Skin of body (tissue), 2 donors: ENCODE results near the gene KCNH4. TPM values are rescaled to one million over a fixed set of nuclear protein-coding genes. Genes with fewer than 3 reads are reported as not detected.
"Not testable (repeated sequence)": the region's sequence is repeated elsewhere in the genome, so short reads cannot be mapped to it uniquely, and the experiment has no call there.

Experiments
- DNase-seq: peaks from one replicate; lab custom pipeline; 2025; lab: John Stamatoyannopoulos, UW
- total RNA-seq: library from RNA; depleted of rRNA; stranded (reverse); fragments of >200 nt; gene quantifications from one replicate; pipeline ENCODE4 v1.2.3, GENCODE V29; 2014

The KCNH4 gene
- total RNA-seq, 1 donor from 2014 or later: not detected

GRCh38 chr17:42179335-42179734, 1.6 kb downstream of the KCNH4 start:
- no peak for DNase-seq

DNA sequence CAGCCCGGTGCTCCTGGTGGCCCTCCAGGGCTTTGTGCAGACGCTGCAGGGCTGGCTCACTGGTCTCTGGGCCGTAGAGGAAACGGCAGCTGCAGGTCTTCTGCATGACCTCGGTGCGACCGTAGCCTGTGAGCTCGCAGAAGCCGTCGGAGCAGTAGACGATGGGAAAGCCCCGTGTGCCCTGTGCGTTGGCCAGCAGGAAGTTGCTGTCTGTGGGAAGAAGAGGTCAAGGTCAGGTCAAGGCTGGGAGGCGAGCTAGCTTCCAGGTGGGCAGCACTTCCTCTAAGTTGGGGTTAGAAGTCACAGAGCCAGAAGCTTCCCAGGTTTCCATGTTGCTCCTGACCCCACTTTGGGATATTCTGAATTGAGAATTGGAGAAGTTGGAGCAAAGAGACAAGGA, 2.1 kb downstream of the KCNH4 start:
- no peak for DNase-seq

GRCh38 chr17:42177684-42178083, 3.3 kb downstream of the KCNH4 start:
- DNase-seq: no peak

- DNase-seq: no peak
Observed at GRCh38 chr17:42174126-42174783, 6.7 kb downstream of the KCNH4 start.

GRCh38 chr17:42171831-42172230, 9.1 kb downstream of the KCNH4 start:
- no peak for DNase-seq

DNA sequence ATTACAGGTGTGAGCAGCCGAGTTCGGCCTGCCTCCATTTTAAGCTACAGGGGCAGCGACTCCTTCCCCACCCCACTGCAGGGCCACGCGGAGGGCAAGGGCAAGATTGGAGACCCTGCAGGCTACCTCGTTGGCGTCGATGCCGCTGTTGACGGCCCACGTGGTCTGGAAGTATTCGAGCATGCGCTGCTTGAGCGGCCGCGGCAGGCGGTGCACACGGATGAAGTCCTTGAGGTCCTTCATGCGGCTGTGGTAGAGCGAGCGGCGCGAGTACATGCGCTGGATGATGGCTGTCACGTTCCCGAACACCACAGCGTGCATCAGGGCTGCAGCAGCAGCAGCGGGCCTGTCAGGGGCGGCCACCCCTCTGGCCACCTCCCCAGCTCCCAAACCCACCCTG, 11.6 kb downstream of the KCNH4 start:
- no peak for DNase-seq

- DNase-seq: no peak
Observed at GRCh38 chr17:42167807-42168206, 13.1 kb downstream of the KCNH4 start.

GRCh38 chr17:42166196-42166763, 14.7 kb downstream of the KCNH4 start:
- no peak for DNase-seq

- no peak for DNase-seq
Observed at GRCh38 chr17:42165751-42166150, 15.2 kb downstream of the KCNH4 start.

- no peak for DNase-seq
Observed at GRCh38 chr17:42163696-42164407, 17.1 kb downstream of the KCNH4 start.

- DNase-seq: no peak
Observed at GRCh38 chr17:42163113-42163512, 17.8 kb downstream of the KCNH4 start.

GRCh38 chr17:42160531-42160910, 20.4 kb downstream of the KCNH4 start:
- no peak for DNase-seq

- no peak for DNase-seq
Observed at GRCh38 chr17:42159796-42160530, 21.0 kb downstream of the KCNH4 start.

DNA sequence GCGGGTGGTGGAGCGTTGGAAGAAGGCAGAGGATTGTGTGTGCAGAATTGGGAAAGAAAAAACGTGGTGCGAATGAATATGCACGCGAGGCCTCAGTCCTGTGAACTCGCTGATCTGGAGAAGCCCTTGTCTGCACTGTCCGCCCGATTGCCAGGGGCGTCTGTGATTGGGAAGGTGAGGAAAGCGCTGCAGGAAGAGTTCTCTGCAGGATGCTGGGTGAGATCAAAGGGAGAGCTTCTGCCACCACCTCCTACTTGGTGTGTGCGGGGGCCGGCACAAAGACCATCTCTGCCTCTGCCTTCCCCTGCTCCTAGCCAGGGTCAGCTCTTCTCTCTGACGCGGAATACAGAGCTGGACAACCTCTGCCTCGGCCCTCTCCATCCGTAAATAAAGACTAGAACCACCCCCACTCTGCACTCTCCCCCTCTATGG, 25.3 kb downstream of the KCNH4 start:
- no peak for DNase-seq

GRCh38 chr17:42153919-42154742, 26.8 kb downstream of the KCNH4 start:
- DNase-seq: no peak

- no peak for DNase-seq
Observed at GRCh38 chr17:42146911-42147607, 33.9 kb downstream of the KCNH4 start.

GRCh38 chr17:42143138-42143537, 37.8 kb downstream of the KCNH4 start:
- DNase-seq: not testable (repeated sequence)

DNA sequence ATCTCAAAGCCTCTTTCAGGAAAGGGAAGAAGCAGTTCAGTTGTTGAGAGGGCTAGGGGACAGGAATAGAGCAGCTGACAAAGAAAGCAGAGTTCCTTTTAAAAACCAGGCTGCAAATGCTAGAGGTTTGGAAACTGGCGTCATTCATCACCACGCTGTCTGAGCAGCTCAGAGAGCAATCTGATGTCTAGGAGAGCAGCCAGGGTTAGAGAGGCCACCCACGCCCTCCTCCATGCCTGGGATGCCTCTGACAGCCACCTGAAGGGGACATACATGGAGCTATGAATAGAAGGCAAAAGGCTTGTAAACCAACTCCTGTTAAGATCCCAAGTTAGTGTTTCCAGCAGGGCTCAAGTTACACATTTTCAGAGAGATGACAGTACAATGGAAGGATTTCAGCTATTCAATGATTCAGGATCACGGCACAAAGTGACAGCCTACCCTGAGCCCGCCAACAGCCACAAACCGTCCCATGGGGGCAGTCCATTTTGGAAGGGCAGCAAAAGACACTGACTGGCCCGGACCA, 38.5 kb downstream of the KCNH4 start:
- DNase-seq: no peak

GRCh38 chr17:42141382-42141781, 39.6 kb downstream of the KCNH4 start:
- DNase-seq: no peak

DNA sequence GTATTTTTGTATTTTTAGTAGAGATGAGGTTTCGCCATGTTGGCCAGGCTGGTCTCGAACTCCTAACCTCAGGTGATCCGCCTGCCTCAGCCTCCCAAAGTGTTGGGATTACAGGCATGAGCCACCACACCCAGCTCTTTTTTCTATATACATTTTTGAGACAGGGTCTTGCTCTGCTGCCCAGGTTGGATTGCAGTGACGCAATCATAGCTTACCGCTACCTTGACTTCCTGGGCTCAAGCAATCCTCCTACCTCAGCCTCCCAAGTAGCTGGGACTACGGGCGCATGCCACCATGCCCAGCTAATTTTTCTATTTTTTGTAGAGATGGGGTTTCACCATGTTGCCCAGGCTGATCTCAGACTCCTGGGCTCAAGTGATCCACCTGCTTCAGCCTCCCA, 40.3 kb downstream of the KCNH4 start:
- DNase-seq: not testable (repeated sequence)
